Panc1 (cell line): ENCODE results near the gene RFTN1.

ENCODE experiments used
- CTCF ChIP-seq: fragments of 450-650 bp; IDR thresholded peaks from 2 replicates; pipeline ENCODE4 v1.5.1; 2017; ENCODE audit warnings: mild to moderate bottlenecking
- POLR2AphosphoS5 ChIP-seq: IDR thresholded peaks from 2 replicates; pipeline ENCODE4 v1.6.1; 2012; ENCODE audit warnings: mild to moderate bottlenecking, low read depth, low read length, moderate library complexity
- REST ChIP-seq, 2 experiments: IDR thresholded peaks; 2 replicates each; pipeline ENCODE4 v1.6.1; 2011 to 2012; ENCODE audit warnings: low read depth in 2 of 2, control low read depth in 1 of 2, low read length in 1 of 2, mild to moderate bottlenecking in 1 of 2, moderate library complexity in 1 of 2; ENCODE audit not compliant: insufficient read depth in 1 of 2
- SIN3A ChIP-seq: IDR thresholded peaks from 2 replicates; pipeline ENCODE4 v1.6.1; 2012; ENCODE audit warnings: low read depth, mild to moderate bottlenecking, low read length, moderate library complexity, borderline replicate concordance; ENCODE audit not compliant: insufficient read depth
- TCF7L2 ChIP-seq: IDR thresholded peaks from 2 replicates; pipeline ENCODE4 v1.6.1; 2011; ENCODE audit warnings: mild to moderate bottlenecking, low read depth, low read length, inconsistent platforms

- TF ChIP-seq CTCF (no peak), REST (IDR thresholded peaks at IDR 0.05; ENCODE audit: insufficient read depth in 1 of 2, low read depth in 2 of 2, low read length in 1 of 2) (no peak), POLR2AphosphoS5 (no peak), TCF7L2 (no peak), SIN3A (no peak)
These were observed 107.3 kb downstream of the RFTN1 start for GRCh38 chr3:16406166-16406565.
